ENCODE data around the gene PTPRM. TPM values are rescaled to one million over a fixed set of nuclear protein-coding genes. Genes with fewer than 3 reads are reported as not detected.

PTPRM gene
- total and polyA plus RNA-seq, 2 of the 4 experiments (the other 2 are of a cell fraction): 28.3 to 51.2 TPM

DNA sequence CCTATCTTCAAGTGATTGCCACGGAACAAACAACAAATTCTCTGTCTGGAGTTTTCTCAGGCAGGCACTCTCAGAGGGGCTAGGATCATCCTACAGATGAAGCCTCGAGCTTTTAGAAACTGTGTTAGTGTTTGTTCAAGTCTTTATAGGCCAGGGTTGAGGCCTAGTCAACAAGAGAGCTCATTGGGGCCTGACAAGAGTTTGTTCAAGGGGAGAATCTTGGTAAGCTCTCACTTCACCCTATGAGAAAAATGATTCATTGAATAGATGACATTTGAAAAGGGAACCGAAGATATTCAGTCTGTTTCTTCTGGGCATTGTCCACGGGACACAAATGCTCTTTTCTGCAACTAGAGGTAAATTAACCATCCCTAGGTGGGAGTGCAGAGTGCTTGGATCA lies 476.9 kb downstream of the PTPRM start:
- no peak overlapping the region for H3K4ac ChIP-seq (ENCODE audit: low read depth, low read length)
- H3K27me3 ChIP-seq (ENCODE audit: control insufficient read depth, insufficient read depth, low read length): no peaks in the 10 kb centered on the region
- intact Hi-C loops (cut with micrococcal nuclease): no loop called here
- no peak overlapping the region for H2BK20ac ChIP-seq (ENCODE audit: low read depth, low read length)
- no peak overlapping the region for H2AK5ac ChIP-seq (ENCODE audit: low read depth, low read length)
- H3K9ac ChIP-seq (ENCODE audit: low read depth, low read length): no peak overlapping the region
- no peak overlapping the region for H2AFZ ChIP-seq (replicated peaks; ENCODE audit: low read length, poor library complexity)
- H4K91ac ChIP-seq (ENCODE audit: insufficient read depth, low read depth, low read length): no peak overlapping the region
- H3K23ac ChIP-seq (ENCODE audit: low read depth, low read length): no peak overlapping the region
- H3K79me1 ChIP-seq (ENCODE audit: low read depth in 1 of 2, low read length in 2 of 2): peaks cover 0 to 12% of the 10 kb centered on the region in 2 experiments; a peak in 3 of 4 replicates
- no peaks in the 10 kb centered on the region for H3K9me3 ChIP-seq (ENCODE audit: control insufficient read depth, insufficient read depth, low read length)
- no peak for DNase-seq
- no peak overlapping the region for H3K18ac ChIP-seq (ENCODE audit: low read depth, low read length)
- no peak overlapping the region for H3K56ac ChIP-seq (ENCODE audit: extremely low read depth, insufficient read depth, low read length)
- 100% methylated on average over 1 of the region's 4 CpGs; no CpG with 5 or more reads in 1 of the 2 experiments for WGBS, 2 experiments (ENCODE audit: extremely low coverage in 2 of 2, insufficient read length in 1 of 2)
- no peak overlapping the region for H2BK15ac ChIP-seq (ENCODE audit: low read depth, low read length)
- H3K4me1 ChIP-seq (ENCODE audit: control insufficient read depth, insufficient read depth, low read length): peaks cover 3% of the 10 kb centered on the region
- TF ChIP-seq RCOR1 (IDR thresholded peaks at IDR 0.05; ENCODE audit: insufficient replicate concordance, low read length) (no peak), MXI1 (IDR thresholded peaks at IDR 0.05; ENCODE audit: borderline replicate concordance, low read depth, low read length) (no peak), BHLHE40 (IDR thresholded peaks at IDR 0.05; ENCODE audit: low read depth, low read length) (no peak), CEBPB (IDR thresholded peaks at IDR 0.05; ENCODE audit: low read depth, low read length) (no peak), POLR2A (IDR thresholded peaks at IDR 0.05; ENCODE audit: low read depth, low read length) (no peak), RFX5 (IDR thresholded peaks at IDR 0.05; ENCODE audit: low read depth, low read length) (no peak), SMC3 (IDR thresholded peaks at IDR 0.05; ENCODE audit: low read depth, low read length) (no peak), CHD1 (IDR thresholded peaks at IDR 0.05; ENCODE audit: low read depth, low read length) (no peak), RAD21 (IDR thresholded peaks at IDR 0.05; ENCODE audit: low read length) (no peak), MAZ (IDR thresholded peaks at IDR 0.05; ENCODE audit: borderline replicate concordance, low read depth, low read length) (no peak), NFE2L2 (IDR thresholded peaks at IDR 0.05; ENCODE audit: low read depth, low read length) (no peak)
- TF ChIP-seq, protein P1, sequence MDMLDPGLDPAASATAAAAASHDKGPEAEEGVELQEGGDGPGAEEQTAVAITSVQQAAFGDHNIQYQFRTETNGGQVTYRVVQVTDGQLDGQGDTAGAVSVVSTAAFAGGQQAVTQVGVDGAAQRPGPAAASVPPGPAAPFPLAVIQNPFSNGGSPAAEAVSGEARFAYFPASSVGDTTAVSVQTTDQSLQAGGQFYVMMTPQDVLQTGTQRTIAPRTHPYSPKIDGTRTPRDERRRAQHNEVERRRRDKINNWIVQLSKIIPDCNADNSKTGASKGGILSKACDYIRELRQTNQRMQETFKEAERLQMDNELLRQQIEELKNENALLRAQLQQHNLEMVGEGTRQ (IDR thresholded peaks at IDR 0.05; ENCODE audit: low read depth, low read length): no peak
- TF ChIP-seq, protein P2, sequence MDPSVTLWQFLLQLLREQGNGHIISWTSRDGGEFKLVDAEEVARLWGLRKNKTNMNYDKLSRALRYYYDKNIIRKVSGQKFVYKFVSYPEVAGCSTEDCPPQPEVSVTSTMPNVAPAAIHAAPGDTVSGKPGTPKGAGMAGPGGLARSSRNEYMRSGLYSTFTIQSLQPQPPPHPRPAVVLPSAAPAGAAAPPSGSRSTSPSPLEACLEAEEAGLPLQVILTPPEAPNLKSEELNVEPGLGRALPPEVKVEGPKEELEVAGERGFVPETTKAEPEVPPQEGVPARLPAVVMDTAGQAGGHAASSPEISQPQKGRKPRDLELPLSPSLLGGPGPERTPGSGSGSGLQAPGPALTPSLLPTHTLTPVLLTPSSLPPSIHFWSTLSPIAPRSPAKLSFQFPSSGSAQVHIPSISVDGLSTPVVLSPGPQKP (IDR thresholded peaks at IDR 0.05; ENCODE audit: borderline replicate concordance, low read depth, low read length): no peak
- peaks cover 5% of the 10 kb centered on the region; the same call in 1 of the 2 replicates for H3K9me1 ChIP-seq (ENCODE audit: insufficient read depth, low read length)
- no peaks in the 10 kb centered on the region for H3K36me3 ChIP-seq (ENCODE audit: control insufficient read depth, insufficient read depth, low read length)
- no peak overlapping the region for H2AK9ac ChIP-seq (replicated peaks; ENCODE audit: low read depth, low read length, poor library complexity)
- no peak overlapping the region for H2BK120ac ChIP-seq (ENCODE audit: low read depth, low read length)
- no peak overlapping the region for H4K8ac ChIP-seq (ENCODE audit: low read depth in 2 of 2, low read length in 2 of 2)
- H3K4me3 ChIP-seq (ENCODE audit: insufficient read depth, low read depth, low read length): no peak overlapping the region
- H2BK5ac ChIP-seq (ENCODE audit: low read depth, low read length, poor library complexity, severe bottlenecking): no peak overlapping the region
- H4K5ac ChIP-seq (ENCODE audit: low read depth, low read length): no peak overlapping the region
- H4K20me1 ChIP-seq (ENCODE audit: insufficient read depth, low read length): peaks cover 4% of the 10 kb centered on the region; the same call in 1 of the 2 replicates
- BruUV-seq (replicated peaks): no TSS peak
- in situ Hi-C loops (cut with MboI; ENCODE audit: low sequenced_read_pairs): no loop called here
- ChIA-PET CTCF (no interaction called here), POLR2A (ENCODE audit: unreplicated experiment) (no interaction called here)
- ATAC-seq (ENCODE audit: low read depth): no peak
- H3K4me2 ChIP-seq (ENCODE audit: low read depth, low read length): no peak overlapping the region
- no peak overlapping the region for H3K14ac ChIP-seq (replicated peaks; ENCODE audit: low read depth, low read length)
- H3K27ac ChIP-seq (ENCODE audit: insufficient read depth, low read length): no peak overlapping the region
- dilution Hi-C loops (cut with HindIII; ENCODE audit: low sequenced_read_pairs, unreplicated experiment): no loop called here
